Effector CD8-positive, alpha-beta T cell (primary cell): ENCODE results near the gene RRH.

Source experiments
- DNase-seq: peaks from one replicate; lab custom pipeline; 2025; lab: John Stamatoyannopoulos, UW

Gene RRH

GRCh38 chr4:109887071-109887470 is 59.3 kb downstream of the RRH start:
- no peak for DNase-seq

- DNase-seq = no peak
Measured at GRCh38 chr4:109890076-109890475, 62.3 kb downstream of the RRH start.
